KMS-11 (cell line): ENCODE measurements around the gene NKD1.

Experiments used
- H2AFZ ChIP-seq: fragments of 200-600 bp; sonication (generic); 2 replicates; pipeline ENCODE4 v1.6.1; 2016; ENCODE audit warnings: antibody characterized with exemption, mixed run types, low read depth
- H3K27ac ChIP-seq: fragments of 200-600 bp; sonication (generic); 2 replicates; pipeline ENCODE4 v1.6.1; 2016; ENCODE audit warnings: mild to moderate bottlenecking, mixed run types
- H3K27me3 ChIP-seq: fragments of 200-600 bp; sonication (generic); 2 replicates; pipeline ENCODE4 v1.6.1; 2017; ENCODE audit warnings: mild to moderate bottlenecking, low read depth, mixed run types, moderate library complexity; ENCODE audit not compliant: insufficient read depth
- H3K36me3 ChIP-seq: fragments of 200-600 bp; sonication (generic); 2 replicates; pipeline ENCODE4 v1.6.1; 2017; ENCODE audit warnings: mild to moderate bottlenecking, mixed run types; ENCODE audit not compliant: insufficient read depth
- H3K4me1 ChIP-seq: fragments of 200-600 bp; sonication (generic); 2 replicates; pipeline ENCODE4 v1.6.1; 2016; ENCODE audit warnings: mild to moderate bottlenecking, low read depth, mixed run types; ENCODE audit not compliant: poor library complexity, severe bottlenecking
- H3K4me2 ChIP-seq: fragments of 200-600 bp; sonication (generic); 2 replicates; pipeline ENCODE4 v1.7.0; 2016; ENCODE audit warnings: mild to moderate bottlenecking, mixed run types
- H3K4me3 ChIP-seq: fragments of 200-600 bp; sonication (generic); IDR thresholded peaks from 2 replicates; pipeline ENCODE4 v1.6.1; 2017; ENCODE audit warnings: low read depth, low read length, mixed read lengths; ENCODE audit not compliant: insufficient read depth
- H3K79me2 ChIP-seq: fragments of 200-600 bp; sonication (generic); 2 replicates; pipeline ENCODE4 v1.6.1; 2016; ENCODE audit warnings: low read depth, mixed run types; ENCODE audit not compliant: insufficient read depth
- H3K9ac ChIP-seq: fragments of 200-600 bp; sonication (generic); 2 replicates; pipeline ENCODE4 v1.6.1; 2016; ENCODE audit warnings: mild to moderate bottlenecking, mixed run types
- H4K20me1 ChIP-seq: fragments of 200-600 bp; sonication (generic); 2 replicates; pipeline ENCODE4 v1.6.1; 2016; ENCODE audit warnings: mild to moderate bottlenecking, mixed run types; ENCODE audit not compliant: insufficient read depth
- TF ChIP-seq, protein P1 (sequence below): fragments of 200-600 bp; sonication (generic); conservative IDR thresholded peaks from 2 replicates; pipeline ENCODE4 v1.6.1; 2017; ENCODE audit warnings: low read depth, mild to moderate bottlenecking, antibody characterized with exemption, low read length, moderate library complexity, mixed read lengths

The NKD1 gene

GRCh38 chr16:50676684-50677225 lies 128.6 kb downstream of the NKD1 start:
- Histone ChIP-seq H4K20me1 (no peaks in the 10 kb centered on the region), H3K36me3 (no peaks in the 10 kb centered on the region), H3K4me2 (no peak overlapping the region), H2AFZ (no peak overlapping the region), H3K27ac (no peak overlapping the region), H3K4me1 (no peaks in the 10 kb centered on the region), H3K4me3 (no peak overlapping the region), H3K79me2 (no peaks in the 10 kb centered on the region), H3K9ac (no peak overlapping the region), H3K27me3 (no peaks in the 10 kb centered on the region)
- TF ChIP-seq, protein P1, sequence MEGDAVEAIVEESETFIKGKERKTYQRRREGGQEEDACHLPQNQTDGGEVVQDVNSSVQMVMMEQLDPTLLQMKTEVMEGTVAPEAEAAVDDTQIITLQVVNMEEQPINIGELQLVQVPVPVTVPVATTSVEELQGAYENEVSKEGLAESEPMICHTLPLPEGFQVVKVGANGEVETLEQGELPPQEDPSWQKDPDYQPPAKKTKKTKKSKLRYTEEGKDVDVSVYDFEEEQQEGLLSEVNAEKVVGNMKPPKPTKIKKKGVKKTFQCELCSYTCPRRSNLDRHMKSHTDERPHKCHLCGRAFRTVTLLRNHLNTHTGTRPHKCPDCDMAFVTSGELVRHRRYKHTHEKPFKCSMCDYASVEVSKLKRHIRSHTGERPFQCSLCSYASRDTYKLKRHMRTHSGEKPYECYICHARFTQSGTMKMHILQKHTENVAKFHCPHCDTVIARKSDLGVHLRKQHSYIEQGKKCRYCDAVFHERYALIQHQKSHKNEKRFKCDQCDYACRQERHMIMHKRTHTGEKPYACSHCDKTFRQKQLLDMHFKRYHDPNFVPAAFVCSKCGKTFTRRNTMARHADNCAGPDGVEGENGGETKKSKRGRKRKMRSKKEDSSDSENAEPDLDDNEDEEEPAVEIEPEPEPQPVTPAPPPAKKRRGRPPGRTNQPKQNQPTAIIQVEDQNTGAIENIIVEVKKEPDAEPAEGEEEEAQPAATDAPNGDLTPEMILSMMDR = no peak

DNA sequence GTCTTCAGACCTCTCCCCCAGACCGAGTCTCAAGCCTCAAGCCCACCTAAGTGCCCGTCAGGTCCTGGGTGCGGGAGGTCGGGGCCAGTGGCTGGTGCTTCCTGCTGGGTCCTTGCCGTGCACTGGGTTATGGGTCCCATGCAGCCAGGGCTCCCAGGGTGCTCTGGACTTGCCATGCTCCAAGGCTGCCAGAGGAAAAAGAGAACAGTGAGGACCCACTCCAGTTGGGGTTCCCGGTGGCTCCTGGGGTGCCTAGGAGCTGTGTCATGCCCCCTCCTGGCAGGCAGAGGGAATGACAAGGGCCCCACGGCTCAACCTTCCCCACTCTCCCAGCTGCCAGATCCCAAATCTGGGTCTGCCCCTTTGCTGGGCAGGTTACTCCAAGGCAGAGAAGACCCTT lies 129.2 kb downstream of the NKD1 start:
- H3K4me2 ChIP-seq = no peak overlapping the region

GRCh38 chr16:50678531-50678930 lies 130.3 kb downstream of the NKD1 start:
- no peaks in the 10 kb centered on the region for H3K27me3 ChIP-seq
- no peaks in the 10 kb centered on the region for H3K36me3 ChIP-seq
- H4K20me1 ChIP-seq = no peaks in the 10 kb centered on the region
- H3K4me3 ChIP-seq = no peak overlapping the region
- TF ChIP-seq, protein P1 = no peak
- no peak overlapping the region for H3K27ac ChIP-seq
- H3K9ac ChIP-seq = no peak overlapping the region
- no peak overlapping the region for H3K4me2 ChIP-seq
- no peak overlapping the region for H2AFZ ChIP-seq
- H3K79me2 ChIP-seq = no peaks in the 10 kb centered on the region
- H3K4me1 ChIP-seq = no peaks in the 10 kb centered on the region

More for the DNA sequence above, 129.2 kb downstream of the NKD1 start:
- H3K4me3 ChIP-seq = no peak overlapping the region
- TF ChIP-seq, protein P1 = no peak; the same call in 1 of the 2 replicates
- no peak overlapping the region for H3K9ac ChIP-seq
- no peaks in the 10 kb centered on the region for H3K4me1 ChIP-seq
- no peak overlapping the region for H2AFZ ChIP-seq
- no peak overlapping the region for H3K27ac ChIP-seq
- no peaks in the 10 kb centered on the region for H4K20me1 ChIP-seq
- no peaks in the 10 kb centered on the region for H3K79me2 ChIP-seq
- no peaks in the 10 kb centered on the region for H3K27me3 ChIP-seq
- H3K36me3 ChIP-seq = no peaks in the 10 kb centered on the region

DNA sequence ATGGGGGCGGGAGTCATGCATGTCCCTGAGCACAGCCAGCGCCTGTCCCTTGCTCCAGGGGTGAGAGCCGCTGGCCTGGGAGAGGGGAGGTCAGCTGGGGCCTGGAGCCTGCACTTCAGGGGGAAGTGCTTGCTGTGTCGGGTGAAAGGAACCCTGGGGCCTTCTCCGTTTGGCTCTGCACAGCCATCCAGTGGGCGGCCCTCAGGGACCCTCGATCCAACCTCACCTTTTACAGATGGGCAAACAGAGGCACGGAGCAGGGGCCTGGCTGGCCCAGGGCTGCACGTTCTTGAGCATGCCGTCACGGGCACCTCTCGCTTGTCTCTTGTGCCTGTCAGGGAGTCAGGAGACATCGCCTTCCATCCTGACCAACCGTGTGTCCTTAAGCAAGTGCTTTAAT lies 131.1 kb downstream of the NKD1 start:
- no peak overlapping the region for H3K9ac ChIP-seq
- H3K4me2 ChIP-seq = no peak overlapping the region
- no peak overlapping the region for H3K27ac ChIP-seq

More for the DNA sequence above, 131.1 kb downstream of the NKD1 start:
- TF ChIP-seq, protein P1 = no peak
- no peak overlapping the region for H3K4me3 ChIP-seq
- H2AFZ ChIP-seq = no peak overlapping the region
- H3K4me1 ChIP-seq = no peaks in the 10 kb centered on the region
- H3K79me2 ChIP-seq = no peaks in the 10 kb centered on the region
- no peaks in the 10 kb centered on the region for H4K20me1 ChIP-seq
- no peaks in the 10 kb centered on the region for H3K27me3 ChIP-seq
- no peaks in the 10 kb centered on the region for H3K36me3 ChIP-seq
